NAMALWA (cell line): ENCODE data around the gene ESRRA.

Source experiments
- DNase-seq: peaks from one replicate; pipeline ENCODE4 v3.0.0-alpha.2; 2015; ENCODE audit warnings: low spot score

ESRRA gene

GRCh38 chr11:64305075-64305690 lies at the start of gene ESRRA:
Gene ESRRA (plus strand): TSS chr11:64305524. CDS start chr11:64307180, 1,656 bp downstream.
- DNase-seq = peak; percentile 99

GRCh38 chr11:64256300-64256699 lies 49.0 kb upstream of the ESRRA start:
- no peak for DNase-seq

- DNase-seq = no peak
Measured at GRCh38 chr11:64258356-64258755, 47.0 kb upstream of the ESRRA start.

- DNase-seq = no peak
Measured at GRCh38 chr11:64258946-64259532, 46.3 kb upstream of the ESRRA start.

GRCh38 chr11:64259533-64260067 lies 45.7 kb upstream of the ESRRA start:
- DNase-seq = no peak

GRCh38 chr11:64260147-64260708 lies 45.1 kb upstream of the ESRRA start:
- DNase-seq = no peak

GRCh38 chr11:64261556-64262080 lies 43.7 kb upstream of the ESRRA start:
- no peak for DNase-seq

- DNase-seq = no peak
Measured at GRCh38 chr11:64262271-64263002, 42.9 kb upstream of the ESRRA start.

- DNase-seq = no peak
Measured at GRCh38 chr11:64263021-64263946, 42.0 kb upstream of the ESRRA start.

GRCh38 chr11:64263947-64264317 lies 41.4 kb upstream of the ESRRA start:
- DNase-seq = no peak

GRCh38 chr11:64264371-64264852 lies 40.9 kb upstream of the ESRRA start:
- DNase-seq = no peak

GRCh38 chr11:64265176-64266160 lies 39.9 kb upstream of the ESRRA start:
- DNase-seq = no peak

- DNase-seq = no peak
Measured at GRCh38 chr11:64266339-64266738, 39.0 kb upstream of the ESRRA start.

- no peak for DNase-seq
Measured at GRCh38 chr11:64267207-64267945, 37.9 kb upstream of the ESRRA start.

- no peak for DNase-seq
Measured at GRCh38 chr11:64268025-64268892, 37.1 kb upstream of the ESRRA start.

- peak; percentile 50 for DNase-seq
Measured at GRCh38 chr11:64268893-64269539, 36.3 kb upstream of the ESRRA start.

GRCh38 chr11:64269540-64270220 lies 35.6 kb upstream of the ESRRA start:
- DNase-seq = peak; percentile 99
